Measurements from ENCODE around the gene BRD9. TPM values are rescaled to one million over a fixed set of nuclear protein-coding genes. Genes with fewer than 3 reads are reported as not detected.

BRD9 gene
- total RNA-seq, 1 donor from 2014 or later: 60.5 TPM

DNA sequence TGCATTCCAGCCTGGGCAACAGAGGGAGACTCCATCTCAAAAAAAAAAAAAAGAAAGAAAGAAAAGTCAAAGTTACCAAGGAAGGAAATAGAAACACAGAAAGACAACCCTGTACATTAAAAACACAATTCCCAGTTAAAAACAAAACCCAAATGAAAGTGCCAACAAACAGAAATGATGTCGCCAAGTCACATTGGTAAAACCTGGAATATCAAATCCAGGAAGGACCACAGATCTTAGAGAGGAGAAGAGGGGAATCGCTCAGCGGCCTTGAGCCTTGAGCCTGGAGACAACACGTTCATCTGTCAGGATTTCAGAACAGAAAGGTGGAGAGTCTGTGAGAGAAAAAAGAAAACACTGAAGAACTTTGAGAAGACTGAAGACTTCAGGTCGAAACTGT is 40.6 kb downstream of the BRD9 start:
- DNase-seq (ENCODE audit: low spot score in 2 of 2, unreplicated experiment in 2 of 2): no peak
- Mint-ChIP-seq H3K4me1 (no peaks in the 10 kb centered on the region), H3K36me3 (no peaks in the 10 kb centered on the region), H3K27me3 (ENCODE audit: low read depth) (peaks cover 12% of the 10 kb centered on the region), H3K4me3 (no peak overlapping the region), H3K27ac (no peak overlapping the region), H3K9me3 (no peaks in the 10 kb centered on the region)
- TF ChIP-seq, protein P1, sequence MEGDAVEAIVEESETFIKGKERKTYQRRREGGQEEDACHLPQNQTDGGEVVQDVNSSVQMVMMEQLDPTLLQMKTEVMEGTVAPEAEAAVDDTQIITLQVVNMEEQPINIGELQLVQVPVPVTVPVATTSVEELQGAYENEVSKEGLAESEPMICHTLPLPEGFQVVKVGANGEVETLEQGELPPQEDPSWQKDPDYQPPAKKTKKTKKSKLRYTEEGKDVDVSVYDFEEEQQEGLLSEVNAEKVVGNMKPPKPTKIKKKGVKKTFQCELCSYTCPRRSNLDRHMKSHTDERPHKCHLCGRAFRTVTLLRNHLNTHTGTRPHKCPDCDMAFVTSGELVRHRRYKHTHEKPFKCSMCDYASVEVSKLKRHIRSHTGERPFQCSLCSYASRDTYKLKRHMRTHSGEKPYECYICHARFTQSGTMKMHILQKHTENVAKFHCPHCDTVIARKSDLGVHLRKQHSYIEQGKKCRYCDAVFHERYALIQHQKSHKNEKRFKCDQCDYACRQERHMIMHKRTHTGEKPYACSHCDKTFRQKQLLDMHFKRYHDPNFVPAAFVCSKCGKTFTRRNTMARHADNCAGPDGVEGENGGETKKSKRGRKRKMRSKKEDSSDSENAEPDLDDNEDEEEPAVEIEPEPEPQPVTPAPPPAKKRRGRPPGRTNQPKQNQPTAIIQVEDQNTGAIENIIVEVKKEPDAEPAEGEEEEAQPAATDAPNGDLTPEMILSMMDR (IDR thresholded peaks at IDR 0.05; ENCODE audit: unreplicated experiment): no peak

DNA sequence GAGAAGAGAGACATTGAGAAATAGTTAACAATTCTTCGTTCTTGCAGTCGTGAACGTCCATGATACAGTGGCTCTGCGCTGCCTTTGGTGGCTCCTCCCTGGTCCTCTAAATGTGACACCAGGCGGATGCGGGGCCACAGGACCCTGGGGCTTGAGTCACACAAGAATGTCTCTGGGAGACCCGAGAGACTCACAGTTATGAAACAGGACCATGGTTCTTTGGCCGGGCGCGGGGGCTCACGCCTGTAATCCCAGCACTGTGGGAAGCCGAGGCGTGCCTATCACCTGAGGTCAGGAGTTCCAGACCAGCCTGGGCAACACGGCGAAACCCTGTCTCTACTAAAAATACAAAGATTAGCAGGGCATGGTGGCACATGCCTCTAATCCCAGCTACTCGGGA is 41.0 kb downstream of the BRD9 start:
- no peaks in the 10 kb centered on the region for H3K36me3 Mint-ChIP-seq
- DNase-seq (ENCODE audit: low spot score in 2 of 2, unreplicated experiment in 2 of 2): no peak
- peaks cover 16% of the 10 kb centered on the region for H3K27me3 Mint-ChIP-seq (ENCODE audit: low read depth)
- no peaks in the 10 kb centered on the region for H3K9me3 Mint-ChIP-seq
- H3K27ac Mint-ChIP-seq: no peak overlapping the region
- TF ChIP-seq, protein P1 (IDR thresholded peaks at IDR 0.05; ENCODE audit: unreplicated experiment): no peak
- H3K4me1 Mint-ChIP-seq: no peaks in the 10 kb centered on the region
- H3K4me3 Mint-ChIP-seq: no peak overlapping the region

DNA sequence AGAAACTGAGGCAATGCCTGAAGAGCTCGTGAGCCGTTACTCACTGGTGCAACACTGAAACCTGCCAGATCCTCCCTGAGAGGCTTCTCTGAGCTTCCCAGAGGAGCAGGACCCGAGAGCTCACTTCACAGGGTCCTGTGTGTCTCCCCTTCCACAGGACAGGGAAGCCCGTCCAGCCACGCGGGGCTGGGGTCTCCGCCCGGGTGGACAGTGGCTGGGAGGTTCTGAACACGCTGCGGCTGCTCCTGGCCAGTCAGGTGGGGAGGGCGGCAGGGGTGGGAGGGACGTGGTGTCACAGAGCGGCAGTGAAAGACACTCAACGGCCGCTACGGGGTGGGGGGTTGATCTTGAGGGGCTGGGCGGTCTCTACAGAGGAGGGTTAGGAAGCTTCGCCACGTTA is 41.5 kb downstream of the BRD9 start:
- TF ChIP-seq, protein P1 (IDR thresholded peaks at IDR 0.05; ENCODE audit: unreplicated experiment): no peak
- Mint-ChIP-seq H3K4me3 (no peak overlapping the region), H3K4me1 (no peaks in the 10 kb centered on the region), H3K36me3 (no peaks in the 10 kb centered on the region), H3K27ac (no peak overlapping the region), H3K27me3 (ENCODE audit: low read depth) (peaks cover 17% of the 10 kb centered on the region), H3K9me3 (no peaks in the 10 kb centered on the region)
- DNase-seq (ENCODE audit: low spot score in 2 of 2, unreplicated experiment in 2 of 2): no peak

DNA sequence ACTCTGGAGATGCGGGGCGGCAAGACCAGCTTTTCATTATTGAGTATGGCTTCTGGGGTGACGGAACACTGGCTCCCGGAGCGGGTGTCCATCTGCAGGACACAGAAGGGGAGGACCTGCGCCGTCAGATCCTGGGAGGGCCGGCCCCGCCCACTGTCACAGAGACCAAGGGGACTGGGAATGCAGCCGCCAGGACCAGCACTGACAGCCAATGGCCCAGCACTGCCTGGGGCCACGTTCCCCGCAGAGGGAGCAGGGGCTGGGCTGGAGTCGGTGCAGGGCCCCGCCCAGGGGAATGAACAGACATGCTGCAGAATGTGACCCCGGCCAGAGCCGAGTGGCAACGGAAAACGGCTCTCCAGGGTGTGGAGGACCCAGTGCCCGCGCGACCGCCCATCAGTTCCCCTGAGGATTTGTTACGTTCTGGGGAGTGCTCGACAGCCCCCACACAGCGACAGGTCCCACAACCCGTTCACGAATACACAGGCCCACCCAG is 42.0 kb downstream of the BRD9 start, which contains the start of gene ZDHHC11:
Gene ZDHHC11, minus strand, starts transcription at position 476 of the 496 bp plus-strand sequence. Its CDS starts 384 bp downstream, at position 92.
- no peak for DNase-seq (ENCODE audit: low spot score in 2 of 2, unreplicated experiment in 2 of 2)
- H3K36me3 Mint-ChIP-seq: no peaks in the 10 kb centered on the region
- H3K9me3 Mint-ChIP-seq: no peaks in the 10 kb centered on the region
- H3K4me3 Mint-ChIP-seq: no peak within 1 kb of the TSS
- TF ChIP-seq, protein P1 (IDR thresholded peaks at IDR 0.05; ENCODE audit: unreplicated experiment): no peak
- peaks cover 17% of the 10 kb centered on the region for H3K27me3 Mint-ChIP-seq (ENCODE audit: low read depth)
- no peaks in the 10 kb centered on the region for H3K4me1 Mint-ChIP-seq
- no peak within 1 kb of the TSS for H3K27ac Mint-ChIP-seq

DNA sequence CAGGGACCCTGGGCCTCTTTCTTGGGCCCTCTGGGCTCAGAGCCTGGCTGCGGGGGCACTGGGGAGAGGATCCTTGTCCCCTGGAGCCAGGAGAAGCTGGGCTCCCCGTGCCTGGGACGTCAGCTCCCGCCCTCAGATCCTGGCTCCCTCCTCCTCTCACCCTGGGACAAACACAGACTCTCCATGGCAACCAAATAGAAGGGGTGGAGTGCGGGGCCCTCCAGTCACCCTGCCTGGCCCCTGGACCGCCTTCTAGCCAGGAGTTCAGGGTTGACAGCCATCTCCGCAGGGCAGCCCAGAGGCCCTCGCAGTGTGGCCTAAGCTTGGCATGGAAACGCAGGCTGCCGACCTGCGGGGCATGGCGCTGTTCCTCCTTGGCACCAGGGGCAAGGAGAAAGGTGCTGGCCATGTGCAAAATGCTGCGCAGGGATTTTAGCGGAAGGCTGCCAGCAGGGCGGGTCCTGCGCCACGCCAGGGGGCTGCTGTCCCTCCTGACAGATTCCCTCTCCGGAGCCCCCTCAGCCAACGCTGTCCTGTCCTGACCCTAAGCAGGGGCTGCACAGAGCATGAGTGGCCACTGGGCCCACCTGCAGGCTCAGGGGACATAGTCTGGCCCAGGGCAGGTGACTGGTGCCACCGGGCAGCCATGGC is 42.8 kb downstream of the BRD9 start:
- Mint-ChIP-seq H3K9me3 (no peaks in the 10 kb centered on the region), H3K36me3 (no peaks in the 10 kb centered on the region), H3K27ac (no peak overlapping the region), H3K4me3 (no peak overlapping the region), H3K4me1 (no peaks in the 10 kb centered on the region), H3K27me3 (ENCODE audit: low read depth) (peaks cover 17% of the 10 kb centered on the region)
- TF ChIP-seq, protein P1 (IDR thresholded peaks at IDR 0.05; ENCODE audit: unreplicated experiment): no peak
- no peak for DNase-seq (ENCODE audit: low spot score in 2 of 2, unreplicated experiment in 2 of 2)

All from mesothelial cell of epicardium (in vitro differentiated cells).